GM06990 (cell line): Measurements from ENCODE around the gene GREB1.

ENCODE experiments used
- DNase-seq: peaks from one replicate; pipeline ENCODE4 v3.0.0-alpha.2; 2011; ENCODE audit not compliant: insufficient read length; ENCODE audit errors: extremely low read depth
- H3K27me3 ChIP-seq: replicated peaks from 2 replicates; pipeline ENCODE4 v1.6.0; 2011; ENCODE audit warnings: low read length; ENCODE audit not compliant: control insufficient read depth, insufficient read depth
- H3K36me3 ChIP-seq: 2 replicates; pipeline ENCODE4 v1.5.1; 2011; ENCODE audit warnings: low read length; ENCODE audit not compliant: control insufficient read depth, insufficient read depth
- H3K4me3 ChIP-seq: replicated peaks from 2 replicates; pipeline ENCODE4 v1.5.1; 2011; ENCODE audit warnings: low read depth, mild to moderate bottlenecking, control low read depth, low read length
- TF ChIP-seq, protein P1 (sequence below): IDR thresholded peaks from 2 replicates; pipeline ENCODE4 v1.5.1; 2011; ENCODE audit warnings: low read length, control low read depth, mild to moderate bottlenecking, inconsistent platforms; ENCODE audit not compliant: insufficient read depth, poor library complexity, severe bottlenecking

GREB1 gene

DNA sequence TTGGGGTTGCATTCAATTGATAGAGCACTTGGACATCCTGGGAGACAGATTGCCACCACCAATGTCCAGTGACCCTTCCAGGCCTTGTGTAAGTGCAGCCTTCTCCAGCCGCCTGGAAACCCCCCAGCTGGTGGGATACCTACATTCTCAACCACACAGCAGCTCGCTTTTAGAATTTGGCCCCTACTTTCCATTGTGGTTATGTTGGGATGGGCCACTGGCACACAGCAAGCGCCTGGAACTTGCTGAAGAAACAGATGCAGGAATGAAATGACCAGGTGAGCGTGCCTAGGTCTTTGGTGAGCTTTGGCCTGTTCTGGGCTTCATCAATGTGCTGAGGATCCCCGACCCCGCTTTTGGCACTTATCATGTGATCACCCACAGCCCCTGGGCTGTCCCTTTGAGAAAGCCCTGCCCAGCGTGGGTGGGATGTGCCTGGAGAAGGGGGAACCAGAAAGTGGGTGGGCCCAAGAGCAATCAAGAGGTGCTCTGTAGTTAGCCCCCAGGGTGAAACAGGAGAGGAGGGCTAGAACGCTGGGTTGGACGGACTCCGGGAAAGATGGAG lies 152.1 kb downstream of the GREB1 start:
- H3K27me3 ChIP-seq = peaks cover 2% of the 10 kb centered on the region; the same call in 1 of the 2 replicates
- no peaks in the 10 kb centered on the region for H3K36me3 ChIP-seq
- H3K4me3 ChIP-seq = no peak overlapping the region
- TF ChIP-seq, protein P1, sequence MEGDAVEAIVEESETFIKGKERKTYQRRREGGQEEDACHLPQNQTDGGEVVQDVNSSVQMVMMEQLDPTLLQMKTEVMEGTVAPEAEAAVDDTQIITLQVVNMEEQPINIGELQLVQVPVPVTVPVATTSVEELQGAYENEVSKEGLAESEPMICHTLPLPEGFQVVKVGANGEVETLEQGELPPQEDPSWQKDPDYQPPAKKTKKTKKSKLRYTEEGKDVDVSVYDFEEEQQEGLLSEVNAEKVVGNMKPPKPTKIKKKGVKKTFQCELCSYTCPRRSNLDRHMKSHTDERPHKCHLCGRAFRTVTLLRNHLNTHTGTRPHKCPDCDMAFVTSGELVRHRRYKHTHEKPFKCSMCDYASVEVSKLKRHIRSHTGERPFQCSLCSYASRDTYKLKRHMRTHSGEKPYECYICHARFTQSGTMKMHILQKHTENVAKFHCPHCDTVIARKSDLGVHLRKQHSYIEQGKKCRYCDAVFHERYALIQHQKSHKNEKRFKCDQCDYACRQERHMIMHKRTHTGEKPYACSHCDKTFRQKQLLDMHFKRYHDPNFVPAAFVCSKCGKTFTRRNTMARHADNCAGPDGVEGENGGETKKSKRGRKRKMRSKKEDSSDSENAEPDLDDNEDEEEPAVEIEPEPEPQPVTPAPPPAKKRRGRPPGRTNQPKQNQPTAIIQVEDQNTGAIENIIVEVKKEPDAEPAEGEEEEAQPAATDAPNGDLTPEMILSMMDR = no peak
- DNase-seq = no peak

DNA sequence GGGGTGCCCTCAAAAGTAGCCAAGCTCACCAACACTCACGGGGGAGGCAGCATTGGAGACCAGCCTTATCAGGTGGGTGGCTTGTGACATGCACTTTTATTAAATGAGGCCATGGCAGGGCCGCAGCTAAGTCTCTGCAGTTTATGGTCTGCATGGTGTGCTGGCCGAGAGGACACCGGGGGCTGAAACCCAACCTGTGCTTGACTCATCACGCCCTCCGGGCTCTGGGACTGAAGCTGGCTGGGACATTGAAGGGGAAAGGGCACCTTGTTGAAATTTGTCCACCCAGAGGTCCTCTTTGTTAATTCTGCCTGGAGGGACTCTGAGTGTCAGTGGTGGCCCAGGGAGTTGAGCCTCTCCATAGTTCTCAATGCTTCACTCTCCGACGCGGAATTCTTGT lies 153.9 kb downstream of the GREB1 start:
- TF ChIP-seq, protein P1 = no peak
- peaks cover 2% of the 10 kb centered on the region; the same call in 1 of the 2 replicates for H3K27me3 ChIP-seq
- no peak for DNase-seq
- H3K36me3 ChIP-seq = no peaks in the 10 kb centered on the region
- no peak overlapping the region for H3K4me3 ChIP-seq

DNA sequence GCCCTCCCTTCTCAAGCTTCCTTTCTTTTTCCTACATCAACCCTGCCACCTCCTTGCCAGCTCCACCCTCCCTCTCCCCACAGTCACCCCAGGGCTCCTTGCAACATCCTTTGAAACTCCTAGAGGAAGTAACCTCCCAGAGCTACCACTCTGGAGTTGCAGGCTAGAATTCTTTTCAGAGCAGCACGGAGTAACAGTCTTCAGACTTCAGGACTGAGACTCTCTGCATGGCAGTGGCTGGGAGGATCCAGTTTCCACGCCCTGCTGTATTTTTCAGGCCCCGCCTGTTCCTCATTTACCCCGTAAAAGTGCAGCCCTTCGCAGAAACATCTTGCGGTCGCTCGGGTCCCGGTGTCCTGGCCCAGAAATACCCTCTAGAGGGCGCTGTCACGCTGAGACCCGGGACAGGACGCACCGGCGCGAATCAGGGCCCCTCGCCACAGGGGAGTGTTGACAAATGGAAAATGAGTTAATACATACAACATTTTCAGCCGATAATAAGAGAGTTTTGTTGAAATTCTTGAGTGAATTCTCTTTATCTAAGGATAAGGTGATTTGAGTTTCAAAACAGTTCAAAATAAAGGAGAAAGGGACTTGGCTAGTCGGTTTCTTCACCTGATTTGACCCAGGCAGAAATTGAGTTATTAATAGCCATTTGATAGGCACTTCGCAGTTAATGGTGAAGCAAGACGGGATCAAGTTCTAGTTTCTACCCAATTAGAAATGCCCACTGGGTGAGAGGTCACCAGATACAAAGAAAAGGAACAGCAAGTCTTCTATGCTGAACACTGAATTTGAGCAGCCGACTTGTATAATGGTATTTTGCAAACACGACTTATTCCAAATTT lies 154.6 kb downstream of the GREB1 start:
- TF ChIP-seq, protein P1 = peak; percentile 80
- H3K36me3 ChIP-seq = no peaks in the 10 kb centered on the region
- peaks cover 2% of the 10 kb centered on the region; the same call in 1 of the 2 replicates for H3K27me3 ChIP-seq
- peak; percentile 70 for DNase-seq
- H3K4me3 ChIP-seq = no peak overlapping the region

DNA sequence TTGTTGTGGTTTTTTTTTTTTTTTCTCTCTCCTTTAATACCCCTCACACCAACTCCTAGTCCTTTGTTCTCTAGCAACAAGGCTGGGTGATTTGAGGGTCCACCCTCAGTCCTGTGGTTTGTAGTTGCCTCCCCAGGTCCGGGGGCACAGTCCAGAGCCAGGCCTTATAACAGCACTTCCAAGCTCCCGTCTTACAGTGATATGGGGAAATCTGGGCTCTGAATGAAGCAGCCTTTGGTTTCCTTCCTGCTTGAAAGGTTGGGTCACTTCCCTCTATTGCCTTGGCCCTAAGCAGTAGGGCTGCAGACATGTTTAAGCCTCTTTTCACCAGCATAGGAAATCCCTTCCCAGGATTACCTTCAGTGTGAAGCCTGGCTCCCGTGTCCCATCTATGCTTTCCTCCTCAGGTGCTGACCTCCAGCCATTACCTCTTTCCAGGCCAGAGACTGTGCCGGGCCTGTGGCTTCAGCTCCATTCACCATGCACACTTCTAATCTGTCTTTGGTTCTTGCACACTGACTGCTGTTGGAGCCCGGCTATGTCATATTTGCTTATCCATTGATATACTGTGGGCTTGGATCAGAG lies 157.3 kb downstream of the GREB1 start:
- no peaks in the 10 kb centered on the region for H3K27me3 ChIP-seq
- TF ChIP-seq, protein P1 = no peak
- DNase-seq = no peak
- H3K36me3 ChIP-seq = no peaks in the 10 kb centered on the region
- no peak overlapping the region for H3K4me3 ChIP-seq
